HFFc6 (cell line): ENCODE data around the gene MRPS18A. TPM values are rescaled to one million over a fixed set of nuclear protein-coding genes. Genes with fewer than 3 reads are reported as not detected.

ENCODE experiments used
- DNase-seq: peaks from one replicate; pipeline ENCODE4 v3.0.0-alpha.2; 2018
- H3K27ac Mint-ChIP-seq: 2 replicates; pipeline ENCODE4 v1.8.0; 2020; ENCODE audit warnings: mild to moderate bottlenecking, mixed read lengths
- H3K27me3 Mint-ChIP-seq: 2 replicates; pipeline ENCODE4 v1.8.0; 2021; ENCODE audit warnings: mild to moderate bottlenecking, moderate library complexity, mixed read lengths; ENCODE audit not compliant: insufficient read depth
- H3K36me3 Mint-ChIP-seq: 2 replicates; pipeline ENCODE4 v1.8.0; 2021; ENCODE audit warnings: low read depth, mixed read lengths
- H3K4me1 Mint-ChIP-seq: 2 replicates; pipeline ENCODE4 v1.8.0; 2020; ENCODE audit warnings: low read depth, mixed read lengths
- H3K4me3 Mint-ChIP-seq: 2 replicates; pipeline ENCODE4 v1.8.0; 2020; ENCODE audit warnings: mild to moderate bottlenecking, moderate library complexity, mixed read lengths
- H3K9me3 Mint-ChIP-seq: 2 replicates; pipeline ENCODE4 v1.8.0; 2020; ENCODE audit warnings: mild to moderate bottlenecking, mixed read lengths
- CTCF ChIP-seq: fragments of 200-600 bp; sonication (generic); IDR thresholded peaks from 2 replicates; pipeline ENCODE4 v1.5.0; 2021; ENCODE audit warnings: antibody characterized with exemption, mild to moderate bottlenecking
- total RNA-seq, 6 experiments: library from RNA; stranded (reverse); fragmentation: NEBNext Ultra II Directional; extraction: Animal tissue kit (Norgen Biotek cat#: 25700); gene quantifications; 2 replicates in 1 of 6; 3 replicates in 5 of 6; pipeline ENCODE4 v1.2.3, GENCODE V29; 2021

The MRPS18A gene
- total RNA-seq, 6 experiments from 2014 or later: 34.3 to 42.8 (median 38.3) TPM

GRCh38 chr6:43670623-43670986, 17.0 kb downstream of the MRPS18A start:
- Mint-ChIP-seq H3K9me3 (no peaks in the 10 kb centered on the region), H3K36me3 (peaks cover 5% of the 10 kb centered on the region; the same call in 1 of the 2 replicates), H3K4me3 (no peak overlapping the region), H3K4me1 (peaks cover 21% of the 10 kb centered on the region), H3K27ac (no peak overlapping the region), H3K27me3 (no peaks in the 10 kb centered on the region; the same call in 1 of the 2 replicates)
- TF ChIP-seq CTCF: no peak
- no peak for DNase-seq

GRCh38 chr6:43669922-43670622, 17.5 kb downstream of the MRPS18A start:
- Mint-ChIP-seq H3K9me3 (no peaks in the 10 kb centered on the region), H3K27ac (no peak overlapping the region), H3K27me3 (no peaks in the 10 kb centered on the region; the same call in 1 of the 2 replicates), H3K4me3 (no peak overlapping the region), H3K36me3 (peaks cover under 1% of the 10 kb centered on the region; the same call in 1 of the 2 replicates), H3K4me1 (peaks cover 21% of the 10 kb centered on the region)
- no peak for DNase-seq
- TF ChIP-seq CTCF: no peak

GRCh38 chr6:43669050-43669921, 18.3 kb downstream of the MRPS18A start:
- DNase-seq: peak; percentile 55
- Mint-ChIP-seq H3K9me3 (no peaks in the 10 kb centered on the region), H3K36me3 (no peaks in the 10 kb centered on the region; the same call in 1 of the 2 replicates), H3K4me3 (no peak overlapping the region), H3K27ac (peak overlapping the region; percentile 9), H3K4me1 (peaks cover 21% of the 10 kb centered on the region), H3K27me3 (no peaks in the 10 kb centered on the region; the same call in 1 of the 2 replicates)
- TF ChIP-seq CTCF: no peak

- H3K27me3 Mint-ChIP-seq: no peaks in the 10 kb centered on the region; the same call in 1 of the 2 replicates
- peak; percentile 77 for TF ChIP-seq CTCF
- H3K4me3 Mint-ChIP-seq: no peak overlapping the region
- peaks cover 24% of the 10 kb centered on the region for H3K4me1 Mint-ChIP-seq
- no peak overlapping the region for H3K27ac Mint-ChIP-seq
- no peaks in the 10 kb centered on the region for H3K9me3 Mint-ChIP-seq
- no peaks in the 10 kb centered on the region; the same call in 1 of the 2 replicates for H3K36me3 Mint-ChIP-seq
- DNase-seq: peak; percentile 22
These were observed 19.2 kb downstream of the MRPS18A start for GRCh38 chr6:43668151-43669028.
